Prostate gland (tissue), 2 donors: ENCODE results near the gene MRPL34.
A peak's percentile ranks its signal among the peaks of the same experiment; 100 is the strongest.

Experiments
- POLR2A ChIP-seq: fragments of 450-650 bp; IDR thresholded peaks from one replicate; pipeline ENCODE4 v1.6.1; 2016; ENCODE audit warnings: antibody characterized with exemption, mild to moderate bottlenecking
- POLR2AphosphoS5 ChIP-seq: sonication (generic); formaldehyde crosslinking; IDR thresholded peaks from one replicate; pipeline ENCODE4 v1.6.1; 2017; ENCODE audit warnings: antibody characterized with exemption
- TF ChIP-seq, protein P1 (sequence below), 4 experiments: fragments of 200-600 bp in 2 of 4; fragments of 450-650 bp in 2 of 4; sonication (generic) in 2 of 4; IDR thresholded peaks; 1 replicate in 3 of 4; 2 replicates in 1 of 4; pipeline ENCODE4 v1.5.1; 2016 to 2019; ENCODE audit warnings: antibody characterized with exemption in 4 of 4, mild to moderate bottlenecking in 2 of 4, moderate library complexity in 2 of 4

DNA sequence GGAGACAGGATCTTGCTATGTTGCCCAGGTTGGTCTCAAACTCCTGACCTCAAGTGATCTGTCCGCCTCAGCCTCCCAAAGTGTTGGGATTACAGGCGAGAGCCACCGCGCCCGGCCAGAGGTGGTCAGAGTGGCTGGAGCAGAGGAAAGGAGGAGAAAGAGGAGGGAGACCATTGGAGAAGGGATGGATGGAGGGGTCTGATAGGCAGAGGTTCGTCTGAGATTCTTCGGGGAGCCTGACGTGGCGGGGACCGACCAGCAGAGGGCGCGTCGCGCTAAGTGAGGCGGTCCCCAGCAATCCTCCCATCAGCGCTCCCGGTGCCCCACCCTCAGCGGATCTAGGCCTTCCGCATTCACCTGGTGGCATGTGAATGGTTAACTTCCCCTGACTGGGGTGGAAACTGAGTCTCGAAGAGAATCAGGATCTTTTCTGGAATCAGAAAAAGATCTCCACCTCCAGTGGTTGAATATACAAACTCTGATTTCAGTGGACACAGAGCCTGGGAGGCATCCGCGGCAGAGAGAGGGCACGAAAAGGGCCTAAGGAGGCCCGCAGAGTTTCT, 40.5 kb downstream of the MRPL34 start:
- TF ChIP-seq, protein P1, sequence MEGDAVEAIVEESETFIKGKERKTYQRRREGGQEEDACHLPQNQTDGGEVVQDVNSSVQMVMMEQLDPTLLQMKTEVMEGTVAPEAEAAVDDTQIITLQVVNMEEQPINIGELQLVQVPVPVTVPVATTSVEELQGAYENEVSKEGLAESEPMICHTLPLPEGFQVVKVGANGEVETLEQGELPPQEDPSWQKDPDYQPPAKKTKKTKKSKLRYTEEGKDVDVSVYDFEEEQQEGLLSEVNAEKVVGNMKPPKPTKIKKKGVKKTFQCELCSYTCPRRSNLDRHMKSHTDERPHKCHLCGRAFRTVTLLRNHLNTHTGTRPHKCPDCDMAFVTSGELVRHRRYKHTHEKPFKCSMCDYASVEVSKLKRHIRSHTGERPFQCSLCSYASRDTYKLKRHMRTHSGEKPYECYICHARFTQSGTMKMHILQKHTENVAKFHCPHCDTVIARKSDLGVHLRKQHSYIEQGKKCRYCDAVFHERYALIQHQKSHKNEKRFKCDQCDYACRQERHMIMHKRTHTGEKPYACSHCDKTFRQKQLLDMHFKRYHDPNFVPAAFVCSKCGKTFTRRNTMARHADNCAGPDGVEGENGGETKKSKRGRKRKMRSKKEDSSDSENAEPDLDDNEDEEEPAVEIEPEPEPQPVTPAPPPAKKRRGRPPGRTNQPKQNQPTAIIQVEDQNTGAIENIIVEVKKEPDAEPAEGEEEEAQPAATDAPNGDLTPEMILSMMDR (IDR thresholded peaks at IDR 0.05), result peak; percentile 83 to 92 (median 90)
- TF ChIP-seq POLR2AphosphoS5 (peak; percentile 13), POLR2A (no peak)
